HG03060 (cell line): ENCODE data around the gene DNAH17.

Source experiments
- ATAC-seq: cut with Tn5 transposase; IDR thresholded peaks from one replicate; pipeline ENCODE4 v1.9.1; 2021; ENCODE audit warnings: low read depth, moderate number of reproducible peaks; ENCODE audit not compliant: unreplicated experiment

The DNAH17 gene

GRCh38 chr17:78459696-78460095, 117.5 kb downstream of the DNAH17 start:
- no peak for ATAC-seq

- no peak for ATAC-seq
Observed at GRCh38 chr17:78458736-78459335, 118.4 kb downstream of the DNAH17 start.

GRCh38 chr17:78458091-78458490, 119.1 kb downstream of the DNAH17 start:
- no peak for ATAC-seq

DNA sequence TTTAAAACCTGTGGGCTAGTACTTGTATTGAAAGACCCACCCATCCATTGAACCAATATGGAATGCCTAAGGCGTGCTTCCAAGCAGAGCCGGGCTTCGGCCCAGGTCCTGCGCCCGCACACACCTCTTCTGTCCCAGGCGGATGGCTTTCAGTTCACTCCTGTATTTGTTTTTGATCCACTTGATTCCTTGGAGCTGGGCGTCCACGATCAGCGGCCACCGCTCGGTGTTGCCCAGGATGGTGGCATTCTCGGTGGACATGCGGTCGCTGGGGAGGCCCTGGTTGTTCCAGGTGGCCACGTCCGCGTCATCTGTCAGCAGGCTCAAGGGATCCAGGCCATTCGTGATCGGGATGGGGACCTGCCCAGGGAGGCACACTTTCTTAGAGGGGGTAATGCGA, 122.8 kb downstream of the DNAH17 start:
- no peak for ATAC-seq

DNA sequence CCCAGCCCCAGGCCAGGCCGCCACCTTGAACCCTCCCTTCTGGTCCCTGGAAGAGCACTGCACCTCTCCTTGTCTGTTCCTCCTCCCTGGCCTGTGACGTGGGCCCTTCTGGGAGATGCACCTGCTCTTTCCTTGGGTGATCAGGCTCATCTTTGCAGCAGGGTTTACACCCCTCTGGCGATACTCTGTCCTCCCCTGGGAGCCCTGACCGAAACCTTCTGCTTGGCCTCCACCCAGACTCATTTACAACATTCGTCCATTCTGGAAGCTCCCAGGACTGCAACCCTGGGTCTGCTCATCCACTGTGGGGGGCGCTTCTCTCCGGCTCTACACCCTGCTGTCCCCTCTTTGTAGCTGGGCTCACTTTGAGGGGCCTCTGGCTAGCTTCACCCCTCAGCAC, 125.4 kb downstream of the DNAH17 start:
- no peak for ATAC-seq

DNA sequence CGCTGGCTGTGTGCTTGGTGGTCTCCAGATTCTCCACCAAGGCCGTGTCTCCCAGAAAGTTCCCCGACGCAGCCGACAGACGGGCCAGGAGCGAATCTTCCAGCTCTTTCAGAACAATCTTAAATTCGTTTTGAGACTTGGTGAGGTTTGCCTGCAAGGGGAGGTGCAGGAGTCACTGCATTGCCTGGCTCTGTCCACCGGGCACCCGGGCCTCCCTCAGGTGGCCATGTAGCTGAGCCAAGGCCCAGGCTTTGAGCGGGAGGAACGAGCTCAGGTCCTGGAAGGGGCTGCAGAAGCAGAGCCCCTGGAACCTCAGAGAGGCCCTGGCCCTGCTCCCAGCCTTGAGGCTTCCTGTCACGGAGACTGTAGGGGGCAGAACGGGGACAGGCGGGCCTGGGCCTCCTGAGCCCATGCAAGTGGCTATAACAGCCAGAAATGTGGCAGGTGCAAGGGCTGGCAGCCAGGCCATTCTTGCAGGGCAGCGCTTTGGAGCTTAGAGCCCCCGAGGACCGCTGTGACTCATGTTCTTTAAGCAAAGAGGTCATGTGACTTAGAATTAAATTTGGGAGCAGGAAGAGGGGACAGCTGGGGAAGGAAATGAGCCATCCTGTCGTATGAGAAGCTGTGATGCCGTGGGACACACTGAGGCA, 126.4 kb downstream of the DNAH17 start:
- no peak for ATAC-seq

DNA sequence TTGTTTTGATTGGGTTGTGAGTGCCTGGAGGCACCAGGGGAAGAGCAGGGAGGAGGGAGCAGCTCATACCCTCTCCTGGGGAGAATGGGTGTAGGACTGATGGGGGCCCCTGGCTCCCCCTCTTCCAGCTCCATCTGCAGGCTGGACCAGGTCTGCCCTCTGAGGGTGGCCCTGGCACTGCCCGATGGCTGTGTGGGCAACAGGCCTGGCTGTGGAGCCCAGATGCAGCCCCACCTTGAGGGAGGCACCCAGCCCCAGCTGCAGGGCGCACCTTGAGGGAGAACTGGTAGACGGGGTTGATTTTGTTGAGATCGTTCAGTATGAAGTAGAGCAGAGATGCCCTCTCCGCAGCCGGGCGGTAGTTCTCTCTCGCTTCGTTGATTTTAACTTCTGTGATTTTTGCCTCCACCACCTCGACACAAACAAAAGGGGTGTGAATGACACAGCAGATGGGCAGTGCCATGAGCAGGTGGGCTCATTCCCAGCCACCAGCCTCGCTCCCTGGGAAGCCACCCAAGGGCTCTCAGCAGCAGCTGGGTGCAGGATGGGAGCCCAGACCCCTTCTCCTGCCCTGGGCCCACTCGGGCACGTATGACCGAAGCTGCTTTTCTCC, 127.1 kb downstream of the DNAH17 start:
- no peak for ATAC-seq

GRCh38 chr17:78448356-78448993, 128.7 kb downstream of the DNAH17 start:
- no peak for ATAC-seq

DNA sequence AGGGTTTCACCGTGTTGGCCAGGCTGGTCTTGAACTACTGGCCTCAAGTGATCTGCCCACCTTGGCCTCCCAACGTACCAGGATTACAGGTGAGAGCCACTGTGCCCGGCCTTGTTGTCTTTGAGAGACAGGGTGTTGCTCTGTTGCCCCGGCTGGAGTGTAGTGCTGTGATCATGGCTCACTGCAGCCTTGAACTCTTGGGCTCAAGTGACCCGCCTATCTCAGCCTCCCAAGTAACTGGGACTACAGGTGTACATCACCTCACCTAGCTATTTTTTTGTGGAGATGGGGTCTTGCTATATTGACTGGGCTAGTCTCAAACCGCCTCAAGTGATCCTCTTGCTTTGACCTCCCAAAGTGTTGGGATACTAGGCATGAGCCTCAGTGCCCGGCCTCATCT, 130.4 kb downstream of the DNAH17 start:
- no peak for ATAC-seq

- no peak for ATAC-seq
Observed at GRCh38 chr17:78444392-78444791, 132.8 kb downstream of the DNAH17 start.

- ATAC-seq: no peak
Observed at GRCh38 chr17:78442648-78443218, 134.5 kb downstream of the DNAH17 start.

DNA sequence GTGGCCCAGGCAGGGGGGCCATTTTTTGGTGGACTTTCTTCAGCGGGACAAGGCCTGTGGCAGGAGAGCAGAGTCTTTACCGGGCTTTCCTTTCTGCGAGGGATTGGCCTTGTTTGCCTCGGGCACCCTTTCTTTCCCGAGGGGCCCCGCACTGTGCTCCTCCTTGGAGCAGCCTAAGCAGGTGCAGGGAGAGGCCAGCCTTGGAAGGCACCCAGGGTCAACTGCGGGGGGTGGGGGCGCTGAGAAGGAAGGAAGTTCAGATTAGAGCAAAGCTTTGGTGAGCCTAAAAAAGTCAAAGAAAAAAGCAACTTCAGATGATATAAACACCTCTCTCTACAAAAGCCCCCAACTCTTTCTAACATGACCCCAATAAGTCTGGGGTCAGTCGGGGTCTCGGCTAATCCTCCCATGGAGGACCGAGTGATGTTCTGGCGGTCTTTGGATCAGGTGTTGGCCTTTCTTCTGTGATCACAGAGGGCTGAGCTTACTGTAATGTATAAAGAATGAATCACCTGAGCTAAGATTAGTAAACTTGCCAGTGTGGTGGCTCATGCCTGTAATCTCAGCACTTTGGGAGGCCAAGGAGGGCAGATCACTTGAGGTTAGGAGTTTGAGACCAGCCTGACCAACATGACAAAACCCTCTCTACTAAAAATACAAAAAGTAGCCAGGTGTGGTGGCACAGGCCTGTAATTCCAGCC, 135.8 kb downstream of the DNAH17 start:
- ATAC-seq: no peak

- no peak for ATAC-seq
Observed at GRCh38 chr17:78438694-78439325, 138.4 kb downstream of the DNAH17 start.

- ATAC-seq: no peak
Observed at GRCh38 chr17:78438271-78438691, 138.9 kb downstream of the DNAH17 start.

DNA sequence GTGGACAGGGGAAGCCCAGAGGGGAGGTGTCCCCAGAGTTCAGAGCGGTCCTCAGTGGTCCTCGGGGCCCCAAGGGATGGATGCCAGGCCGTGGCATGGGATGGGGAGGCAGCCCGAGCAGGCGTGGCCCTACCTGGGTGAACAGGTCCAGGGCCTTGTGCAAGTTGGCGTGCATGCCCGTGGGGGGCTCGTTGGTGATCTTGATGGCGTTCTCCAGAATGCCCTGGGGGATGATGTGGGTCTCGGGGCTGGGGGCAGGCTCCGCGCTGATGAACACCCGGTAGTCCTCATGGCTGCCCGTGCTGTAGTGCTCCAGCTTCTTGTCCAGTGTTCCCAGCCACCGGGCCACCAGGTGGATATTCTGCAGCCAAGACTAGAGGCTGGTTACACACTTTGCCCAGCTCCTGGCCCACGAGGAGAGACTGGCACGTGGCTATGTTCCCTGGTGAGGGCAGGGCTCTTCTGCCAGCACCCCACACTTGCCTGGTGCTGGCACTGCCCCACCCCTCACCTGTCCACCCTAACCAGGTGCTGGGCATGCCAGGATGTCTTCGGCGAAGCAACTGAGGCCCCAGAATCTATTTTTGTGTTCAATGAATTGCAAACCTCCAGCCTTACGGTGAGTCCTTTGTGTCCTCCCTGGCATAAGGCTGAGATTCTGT, 139.6 kb downstream of the DNAH17 start:
- ATAC-seq: no peak

GRCh38 chr17:78435330-78436005, 141.7 kb downstream of the DNAH17 start:
- ATAC-seq: no peak

- ATAC-seq: no peak
Observed at GRCh38 chr17:78434455-78435329, 142.5 kb downstream of the DNAH17 start.

- ATAC-seq: no peak
Observed at GRCh38 chr17:78433780-78434335, 143.3 kb downstream of the DNAH17 start.
